Adrenal gland (tissue), 12 donors: Measurements from ENCODE around the gene ABHD16A. TPM values are rescaled to one million over a fixed set of nuclear protein-coding genes. Genes with fewer than 3 reads are reported as not detected.
"Not testable (repeated sequence)": the region's sequence is repeated elsewhere in the genome, so short reads cannot be mapped to it uniquely, and the experiment has no call there.

Experiments
- DNase-seq, 7 donors: peaks; one replicate each; pipeline ENCODE4 v3.0.0-alpha.2; 2019 to 2020
- H3K27ac ChIP-seq, 5 donors: fragments of 200-600 bp; sonication (generic) in 4 of 5; 1 replicate in 3 of 5; 2 replicates in 2 of 5; pipeline versions ENCODE4 v1.5.1 to v1.8.0; 2016 to 2020; ENCODE audit warnings: mild to moderate bottlenecking in 1 of 5
- H3K27me3 ChIP-seq: fragments of 200-600 bp; 2 replicates; pipeline ENCODE4 v1.8.0; 2021
- H3K36me3 ChIP-seq, 2 donors: fragments of 200-600 bp; replicated peaks in 1 of 2; 1 replicate in 1 of 2; 2 replicates in 1 of 2; pipeline versions ENCODE4 v1.5.1 to v1.8.0; 2018 to 2022
- H3K4me1 ChIP-seq, 2 donors: fragments of 200-600 bp; replicated peaks in 1 of 2; 1 replicate in 1 of 2; 2 replicates in 1 of 2; pipeline versions ENCODE4 v1.5.1 to v1.8.0; 2018 to 2021
- H3K4me3 ChIP-seq, 4 donors: fragments of 200-600 bp; sonication (generic) in 3 of 4; one replicate each; pipeline ENCODE4 v1.5.1; 2016 to 2018
- H3K9me3 ChIP-seq, 3 donors: fragments of 200-600 bp; sonication (generic) in 1 of 3; replicated peaks in 1 of 3; 1 replicate in 2 of 3; 2 replicates in 1 of 3; pipeline versions ENCODE4 v1.5.1 to v1.8.0; 2016 to 2021
- POLR2A ChIP-seq, 2 donors: fragments of 450-650 bp; IDR thresholded peaks; one replicate each; pipeline ENCODE4 v1.6.1; 2017; ENCODE audit warnings: antibody characterized with exemption in 2 of 2, mild to moderate bottlenecking in 2 of 2, moderate library complexity in 1 of 2
- WGBS, 4 donors: extraction: QIAGEN DNeasy Blood & Tissue Kit in 2 of 4; methylation state at CpG; one replicate each; pipeline versions ENCODE4 v1.1.5 to v1.1.7; 2013 to 2017; 5-methylcytosine and 5-hydroxymethylcytosine counted together
- intact Hi-C, 2 donors: fragments of 100-400 bp; cut with DNase I; formaldehyde crosslinking; loops; one replicate each; pipeline versions ENCODE4 v1.14.1 to v1.15.0; 2022 to 2023
- polyA plus RNA-seq, 3 donors: library from polyadenylated mRNA; stranded (reverse); fragments of 200-250 nt in 2 of 3; fragments of 350-450 nt in 1 of 3; fragmentation: Illumina TruSeq in 1 of 3; extraction: RNeasy Lipid Tissue Mini Kit (QIAGEN cat#74804) in 1 of 3; gene quantifications; one replicate each; pipeline ENCODE4 v1.2.3, GENCODE V29; 2013 to 2014
- total RNA-seq, 9 donors: library from RNA; depleted of rRNA in 4 of 9; stranded (reverse); fragments of >200 nt in 4 of 9; fragments of 120-200 nt in 1 of 9; fragmentation: NEBNext Ultra II Directional in 1 of 9; extraction: Animal tissue kit (Norgen Biotek cat#: 25700) in 1 of 9; gene quantifications; one replicate each; pipeline versions ENCODE4 v1.1.0 to v1.2.4, GENCODE V29; 2013 to 2023
- TF ChIP-seq, protein P1 (sequence below), 6 experiments: fragments of 450-650 bp in 4 of 6; fragments of 200-600 bp in 2 of 6; sonication (generic) in 1 of 6; IDR thresholded peaks; 1 replicate in 5 of 6; 2 replicates in 1 of 6; pipeline versions ENCODE4 v1.5.1 to v1.8.0; 2016 to 2021; ENCODE audit warnings: antibody characterized with exemption in 6 of 6, mild to moderate bottlenecking in 2 of 6, moderate library complexity in 1 of 6
- donor health status: healthy with polysubstance abuse.
- donor health status: Bipolar disorder and iron deficiency.
- donor health status: DM: yes; HTN: yes; CAD: no.
- donor health status: DM: no; HTN: no; CAD: no.
- donor health status: DM: no; HTN: no; CAD: no.
- donor health status: DM: yes; HTN: yes; CAD: no.

Gene ABHD16A
- total and polyA plus RNA-seq, 12 donors = 38.7 to 73.1 (median 58.1) TPM

DNA sequence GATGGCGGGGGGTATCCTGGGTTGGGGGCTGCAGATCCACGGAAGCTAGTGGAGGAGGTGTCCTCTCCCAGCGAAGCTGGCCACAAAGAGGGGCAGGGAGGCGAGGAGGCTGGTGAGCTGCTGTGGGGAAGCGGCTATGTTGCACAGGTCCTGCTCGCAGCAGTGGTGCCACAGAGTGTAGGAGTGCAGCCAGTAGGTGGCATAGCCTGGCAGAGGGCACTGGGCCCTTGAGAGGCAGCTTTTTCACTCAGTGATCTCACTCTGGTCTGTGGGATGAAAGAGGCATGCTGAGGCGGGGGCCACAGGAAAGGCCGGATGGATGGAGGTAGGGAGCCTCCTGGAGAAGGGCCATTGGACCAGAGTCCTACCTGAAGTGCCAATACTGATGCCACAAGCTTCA, 9.2 kb upstream of the ABHD16A start:
- Histone ChIP-seq H3K9me3 (no peaks in the 10 kb centered on the region), H3K4me3 (no peak overlapping the region), H3K4me1 (no peaks in the 10 kb centered on the region), H3K27me3 (no peaks in the 10 kb centered on the region), H3K27ac (no peak overlapping the region), H3K36me3 (no peaks in the 10 kb centered on the region)
- intact Hi-C loops = no loop called here
- no peak for TF ChIP-seq POLR2A (IDR thresholded peaks at IDR 0.05)
- TF ChIP-seq, protein P1, sequence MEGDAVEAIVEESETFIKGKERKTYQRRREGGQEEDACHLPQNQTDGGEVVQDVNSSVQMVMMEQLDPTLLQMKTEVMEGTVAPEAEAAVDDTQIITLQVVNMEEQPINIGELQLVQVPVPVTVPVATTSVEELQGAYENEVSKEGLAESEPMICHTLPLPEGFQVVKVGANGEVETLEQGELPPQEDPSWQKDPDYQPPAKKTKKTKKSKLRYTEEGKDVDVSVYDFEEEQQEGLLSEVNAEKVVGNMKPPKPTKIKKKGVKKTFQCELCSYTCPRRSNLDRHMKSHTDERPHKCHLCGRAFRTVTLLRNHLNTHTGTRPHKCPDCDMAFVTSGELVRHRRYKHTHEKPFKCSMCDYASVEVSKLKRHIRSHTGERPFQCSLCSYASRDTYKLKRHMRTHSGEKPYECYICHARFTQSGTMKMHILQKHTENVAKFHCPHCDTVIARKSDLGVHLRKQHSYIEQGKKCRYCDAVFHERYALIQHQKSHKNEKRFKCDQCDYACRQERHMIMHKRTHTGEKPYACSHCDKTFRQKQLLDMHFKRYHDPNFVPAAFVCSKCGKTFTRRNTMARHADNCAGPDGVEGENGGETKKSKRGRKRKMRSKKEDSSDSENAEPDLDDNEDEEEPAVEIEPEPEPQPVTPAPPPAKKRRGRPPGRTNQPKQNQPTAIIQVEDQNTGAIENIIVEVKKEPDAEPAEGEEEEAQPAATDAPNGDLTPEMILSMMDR (IDR thresholded peaks at IDR 0.05) = no peak
- WGBS, 4 donors = 72 to 85% (median 80%) methylated on average over 6 to 8 of the region's 8 CpGs
- DNase-seq = no peak

GRCh38 chr6:31711233-31711632, 8.1 kb upstream of the ABHD16A start:
- H3K4me3 ChIP-seq = no peak overlapping the region
- no peak overlapping the region for H3K27ac ChIP-seq
- H3K9me3 ChIP-seq = no peaks in the 10 kb centered on the region
- intact Hi-C loops = no loop called here
- WGBS, 4 donors = 39 to 57% (median 54%) methylated on average over 5 to 8 of the region's 8 CpGs
- no peak for TF ChIP-seq POLR2A (IDR thresholded peaks at IDR 0.05)
- TF ChIP-seq, protein P1 (IDR thresholded peaks at IDR 0.05) = no peak
- DNase-seq = no peak
- no peaks in the 10 kb centered on the region for H3K36me3 ChIP-seq
- no peaks in the 10 kb centered on the region for H3K4me1 ChIP-seq
- no peaks in the 10 kb centered on the region for H3K27me3 ChIP-seq

- Histone ChIP-seq H3K9me3 (no peaks in the 10 kb centered on the region), H3K36me3 (no peaks in the 10 kb centered on the region), H3K4me3 (no peak overlapping the region), H3K4me1 (no peaks in the 10 kb centered on the region), H3K27me3 (no peaks in the 10 kb centered on the region), H3K27ac (no peak overlapping the region)
- intact Hi-C loops = no loop called here
- TF ChIP-seq, protein P1 (IDR thresholded peaks at IDR 0.05) = no peak
- TF ChIP-seq POLR2A (IDR thresholded peaks at IDR 0.05) = no peak
- DNase-seq = no peak
- WGBS, 4 donors = 55 to 65% (median 62%) methylated on average over 5 of the region's 5 CpGs
Measured at GRCh38 chr6:31710523-31711219, 7.5 kb upstream of the ABHD16A start.

DNA sequence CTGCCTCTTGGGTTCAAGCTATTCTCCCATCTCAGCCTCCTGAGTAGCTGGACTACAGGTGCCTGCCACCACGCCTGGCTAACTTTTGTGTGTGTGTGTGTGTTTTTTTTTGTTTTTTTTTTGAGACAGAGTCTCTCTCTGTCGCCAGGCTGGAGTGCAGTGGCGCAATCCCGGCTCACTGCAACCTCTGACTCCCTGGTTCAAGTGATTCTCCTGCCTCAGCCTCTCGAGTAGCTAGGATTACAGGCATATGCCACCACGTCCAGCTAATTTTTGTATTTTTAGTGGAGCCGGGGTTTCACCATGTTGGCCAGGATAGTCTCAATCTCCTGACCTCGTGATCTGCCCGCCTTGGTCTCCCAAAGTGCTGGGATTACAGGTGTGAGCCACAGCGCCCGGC, 6.0 kb upstream of the ABHD16A start:
- H3K9me3 ChIP-seq, H3K27me3 ChIP-seq, DNase-seq, H3K4me1 ChIP-seq, H3K4me3 ChIP-seq, H3K27ac ChIP-seq, intact Hi-C loops, H3K36me3 ChIP-seq: not testable (repeated sequence)
- WGBS, 4 donors = 79 to 94% (median 86%) methylated on average over 10 to 11 of the region's 11 CpGs

DNA sequence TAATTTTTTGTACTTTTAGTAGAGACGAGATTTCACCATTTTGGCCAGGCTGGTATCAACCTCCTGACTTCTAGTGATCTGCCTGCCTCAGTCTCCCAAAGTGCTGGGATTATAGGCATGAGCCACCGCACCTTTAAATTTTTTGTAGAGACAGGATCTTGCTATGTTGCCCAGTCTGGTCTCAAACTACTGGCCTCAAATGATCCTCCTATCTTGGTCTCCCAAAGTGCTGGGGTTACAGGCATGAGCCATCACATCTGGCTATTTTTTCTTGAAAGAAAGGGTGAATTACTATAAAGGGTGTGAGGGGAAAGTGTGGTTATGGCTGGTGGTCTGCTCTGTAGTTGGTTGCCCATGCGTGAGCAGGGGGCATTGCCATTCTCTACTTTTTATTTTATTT, 5.1 kb upstream of the ABHD16A start:
- H3K9me3 ChIP-seq = no peaks in the 10 kb centered on the region
- DNase-seq = no peak
- intact Hi-C loops = no loop called here
- no peak overlapping the region for H3K27ac ChIP-seq
- no peaks in the 10 kb centered on the region for H3K27me3 ChIP-seq
- no peaks in the 10 kb centered on the region for H3K36me3 ChIP-seq
- TF ChIP-seq, protein P1 (IDR thresholded peaks at IDR 0.05) = no peak
- TF ChIP-seq POLR2A (IDR thresholded peaks at IDR 0.05) = no peak
- peaks cover 0 to 6% of the 10 kb centered on the region in 2 donors for H3K4me1 ChIP-seq
- 86 to 92% (median 90%) methylated on average over 3 of the region's 3 CpGs for WGBS, 4 donors
- no peak overlapping the region for H3K4me3 ChIP-seq
